Prostate gland (tissue), 2 donors: ENCODE data around the gene SMG6. TPM values are rescaled to one million over a fixed set of nuclear protein-coding genes. Genes with fewer than 3 reads are reported as not detected.
A peak's percentile ranks its signal among the peaks of the same experiment; 100 is the strongest.

Source experiments
- DNase-seq: peaks from one replicate; pipeline ENCODE4 v3.0.0-alpha.2; 2019; ENCODE audit warnings: low spot score
- H3K27ac ChIP-seq, 2 donors: fragments of 200-600 bp; sonication (generic); 2 replicates each; pipeline ENCODE4 v1.5.1; 2017 to 2019
- H3K27me3 ChIP-seq: fragments of 200-600 bp; sonication (generic); replicated peaks from 2 replicates; pipeline ENCODE4 v1.5.1; 2019; ENCODE audit not compliant: insufficient read depth
- H3K36me3 ChIP-seq, 2 donors: fragments of 200-600 bp; sonication (generic); 1 replicate in 1 of 2; 2 replicates in 1 of 2; pipeline versions ENCODE4 v1.5.1 to v1.8.1; 2017 to 2019
- H3K4me1 ChIP-seq: fragments of 200-600 bp; sonication (generic); replicated peaks from 2 replicates; pipeline ENCODE4 v1.5.1; 2019
- H3K4me3 ChIP-seq, 2 donors: fragments of 200-600 bp; sonication (generic); 2 replicates each; pipeline ENCODE4 v1.5.1; 2017 to 2019
- H3K9me3 ChIP-seq: fragments of 200-600 bp; sonication (generic); 2 replicates; pipeline ENCODE4 v1.5.1; 2017
- CTCF ChIP-seq, 4 experiments: fragments of 200-600 bp in 2 of 4; fragments of 450-650 bp in 2 of 4; sonication (generic) in 2 of 4; IDR thresholded peaks; 1 replicate in 3 of 4; 2 replicates in 1 of 4; pipeline ENCODE4 v1.5.1; 2016 to 2019; ENCODE audit warnings: antibody characterized with exemption in 4 of 4, mild to moderate bottlenecking in 2 of 4, moderate library complexity in 2 of 4
- POLR2A ChIP-seq: fragments of 450-650 bp; IDR thresholded peaks from one replicate; pipeline ENCODE4 v1.6.1; 2016; ENCODE audit warnings: antibody characterized with exemption, mild to moderate bottlenecking
- POLR2AphosphoS5 ChIP-seq: sonication (generic); formaldehyde crosslinking; IDR thresholded peaks from one replicate; pipeline ENCODE4 v1.6.1; 2017; ENCODE audit warnings: antibody characterized with exemption
- WGBS: methylation state at CpG from one replicate; pipeline ENCODE4 v1.1.5; 2018; 5-methylcytosine and 5-hydroxymethylcytosine counted together
- intact Hi-C: fragments of 100-400 bp; cut with DNase I; formaldehyde crosslinking; loops from one replicate; pipeline ENCODE4 v1.14.2; 2022
- total RNA-seq, 2 donors: library from RNA; depleted of rRNA; stranded (reverse); fragments of >200 nt; gene quantifications; one replicate each; pipeline ENCODE4 v1.1.0, GENCODE V29; 2016

Gene SMG6
- total RNA-seq, 2 donors from 2014 or later, result 23.8 to 56.0 TPM

GRCh38 chr17:2106308-2106955 lies 197.2 kb downstream of the SMG6 start:
- WGBS, result 63% methylated on average over 11 of the region's 11 CpGs
- Histone ChIP-seq H3K4me3 (no peak overlapping the region), H3K27ac (no peak overlapping the region), H3K4me1 (peaks cover 3% of the 10 kb centered on the region), H3K36me3 (no peaks in the 10 kb centered on the region), H3K27me3 (no peaks in the 10 kb centered on the region), H3K9me3 (no peaks in the 10 kb centered on the region)
- TF ChIP-seq CTCF (IDR thresholded peaks at IDR 0.05), result no peak
- TF ChIP-seq POLR2A, result no peak
- no peak for TF ChIP-seq POLR2AphosphoS5
- DNase-seq, result no peak
- intact Hi-C loops, result no loop called here

- no peaks in the 10 kb centered on the region for H3K36me3 ChIP-seq
- H3K27me3 ChIP-seq, result no peaks in the 10 kb centered on the region
- no peak overlapping the region for H3K4me3 ChIP-seq
- intact Hi-C loops, result no loop called here
- H3K4me1 ChIP-seq, result no peaks in the 10 kb centered on the region
- H3K9me3 ChIP-seq, result no peaks in the 10 kb centered on the region
- WGBS, result 51% methylated on average over 1 of the region's 1 CpG
- DNase-seq, result no peak
- H3K27ac ChIP-seq, result no peak overlapping the region
- TF ChIP-seq POLR2A (no peak), POLR2AphosphoS5 (no peak), CTCF (IDR thresholded peaks at IDR 0.05) (no peak)
Observed at GRCh38 chr17:2105663-2106062, 197.9 kb downstream of the SMG6 start.

- Histone ChIP-seq H3K27ac (no peak overlapping the region), H3K36me3 (no peaks in the 10 kb centered on the region), H3K4me3 (no peak overlapping the region), H3K9me3 (no peaks in the 10 kb centered on the region), H3K4me1 (no peaks in the 10 kb centered on the region), H3K27me3 (no peaks in the 10 kb centered on the region)
- intact Hi-C loops, result no loop called here
- TF ChIP-seq CTCF (IDR thresholded peaks at IDR 0.05), result no peak
- TF ChIP-seq POLR2A, result no peak
- no peak for TF ChIP-seq POLR2AphosphoS5
- 70% methylated on average over 9 of the region's 9 CpGs for WGBS
- no peak for DNase-seq
Observed at GRCh38 chr17:2102931-2103809, 200.4 kb downstream of the SMG6 start.

GRCh38 chr17:2101448-2102257 lies 201.9 kb downstream of the SMG6 start:
- Histone ChIP-seq H3K4me1 (no peaks in the 10 kb centered on the region), H3K27ac (no peak overlapping the region), H3K9me3 (no peaks in the 10 kb centered on the region), H3K27me3 (no peaks in the 10 kb centered on the region), H3K4me3 (no peak overlapping the region), H3K36me3 (no peaks in the 10 kb centered on the region)
- DNase-seq, result peak; percentile 91
- intact Hi-C loops, result no loop called here
- TF ChIP-seq POLR2AphosphoS5 (peak; percentile 82), CTCF (IDR thresholded peaks at IDR 0.05) (no peak), POLR2A (no peak)
- 38% methylated on average over 15 of the region's 15 CpGs for WGBS
